Smooth muscle cell (in vitro differentiated cells): ENCODE results near the gene SEPTIN14. TPM values are rescaled to one million over a fixed set of nuclear protein-coding genes. Genes with fewer than 3 reads are reported as not detected.
"Not testable (repeated sequence)": the region's sequence is repeated elsewhere in the genome, so short reads cannot be mapped to it uniquely, and the experiment has no call there.

Source experiments
- DNase-seq: peaks from one replicate; lab custom pipeline; 2025; ENCODE audit not compliant: unreplicated experiment; lab: John Stamatoyannopoulos, UW
- H2AFZ ChIP-seq: fragments of 200-600 bp; sonication (generic); 2 replicates; pipeline ENCODE4 v1.6.0; 2016; ENCODE audit warnings: antibody characterized with exemption, low read depth, mild to moderate bottlenecking
- H3F3A ChIP-seq: fragments of 200-600 bp; sonication (generic); 2 replicates; pipeline ENCODE4 v1.6.0; 2017; ENCODE audit warnings: antibody characterized with exemption, low read depth
- H3K27ac ChIP-seq: fragments of 200-600 bp; sonication (generic); 2 replicates; pipeline ENCODE4 v1.5.1; 2016; ENCODE audit warnings: low read depth, mild to moderate bottlenecking
- H3K27me3 ChIP-seq: fragments of 200-600 bp; sonication (generic); 2 replicates; pipeline ENCODE4 v1.6.1; 2016; ENCODE audit warnings: low read depth, mild to moderate bottlenecking
- H3K36me3 ChIP-seq: fragments of 200-600 bp; sonication (generic); 2 replicates; pipeline ENCODE4 v1.5.1; 2016; ENCODE audit warnings: low read depth
- H3K4me1 ChIP-seq: fragments of 200-600 bp; sonication (generic); 2 replicates; pipeline ENCODE4 v1.5.1; 2016; ENCODE audit warnings: low read depth
- H3K4me2 ChIP-seq: fragments of 200-600 bp; sonication (generic); 2 replicates; pipeline ENCODE4 v1.6.0; 2016; ENCODE audit warnings: mild to moderate bottlenecking
- H3K4me3 ChIP-seq: fragments of 200-600 bp; sonication (generic); 2 replicates; pipeline ENCODE4 v1.5.1; 2016; ENCODE audit warnings: mild to moderate bottlenecking
- H3K79me2 ChIP-seq: fragments of 200-600 bp; sonication (generic); 2 replicates; pipeline ENCODE4 v1.6.0; 2016; ENCODE audit warnings: low read depth, mild to moderate bottlenecking
- H3K9ac ChIP-seq: fragments of 200-600 bp; sonication (generic); 2 replicates; pipeline ENCODE4 v1.6.0; 2016; ENCODE audit warnings: low read depth
- H3K9me3 ChIP-seq: fragments of 200-600 bp; sonication (generic); replicated peaks from 2 replicates; pipeline ENCODE4 v1.5.1; 2016; ENCODE audit warnings: low read depth
- H4K20me1 ChIP-seq: fragments of 200-600 bp; sonication (generic); 2 replicates; pipeline ENCODE4 v1.6.0; 2016; ENCODE audit warnings: low read depth
- CTCF ChIP-seq: fragments of 200-600 bp; sonication (generic); IDR thresholded peaks from 2 replicates; pipeline ENCODE4 v1.5.1; 2017; ENCODE audit warnings: borderline replicate concordance, mild to moderate bottlenecking, antibody characterized with exemption; ENCODE audit not compliant: insufficient read depth, poor library complexity, severe bottlenecking
- WGBS: methylation state at CpG from one replicate; pipeline ENCODE4 v1.1.7; 2016; ENCODE audit warnings: low lambda C conversion rate; 5-methylcytosine and 5-hydroxymethylcytosine counted together
- polyA plus RNA-seq: library from polyadenylated mRNA; unstranded; fragments of >200 nt; fragmentation: Nextera tagmentation; extraction: Ambion mirVana; gene quantifications from 2 replicates; pipeline ENCODE4 v1.2.1, GENCODE V29; 2016
- total RNA-seq: library from RNA; depleted of rRNA; stranded (reverse); fragments of >200 nt; gene quantifications from 2 replicates; pipeline ENCODE4 v1.2.3, GENCODE V29; 2014

Gene SEPTIN14
- total and polyA plus RNA-seq, 2 experiments from 2014 or later: not detected

- DNase-seq: no peak
- no peaks in the 10 kb centered on the region for H3K79me2 ChIP-seq
- H3K27me3 ChIP-seq: no peaks in the 10 kb centered on the region
- no peak overlapping the region for H2AFZ ChIP-seq
- no peak overlapping the region for H3K4me3 ChIP-seq
- no peaks in the 10 kb centered on the region for H3K36me3 ChIP-seq
- H4K20me1 ChIP-seq: no peaks in the 10 kb centered on the region
- no peak overlapping the region for H3K9ac ChIP-seq
- WGBS: 93% methylated on average over 4 of the region's 4 CpGs
- H3K4me2 ChIP-seq: no peak overlapping the region
- H3K27ac ChIP-seq: no peak overlapping the region
- H3F3A ChIP-seq: no peaks in the 10 kb centered on the region
- H3K4me1 ChIP-seq: no peaks in the 10 kb centered on the region
- no peak for TF ChIP-seq CTCF
- no peaks in the 10 kb centered on the region for H3K9me3 ChIP-seq
Observed at GRCh38 chr7:55895021-55895420, 32.5 kb upstream of the SEPTIN14 start.

GRCh38 chr7:55893940-55894339 is 31.4 kb upstream of the SEPTIN14 start:
- Histone ChIP-seq H3F3A (no peaks in the 10 kb centered on the region), H3K9ac (no peak overlapping the region), H3K4me3 (no peak overlapping the region), H3K4me1 (no peaks in the 10 kb centered on the region), H3K79me2 (no peaks in the 10 kb centered on the region), H4K20me1 (no peaks in the 10 kb centered on the region), H2AFZ (no peak overlapping the region), H3K27me3 (no peaks in the 10 kb centered on the region), H3K36me3 (no peaks in the 10 kb centered on the region), H3K4me2 (no peak overlapping the region), H3K9me3 (no peaks in the 10 kb centered on the region), H3K27ac (no peak overlapping the region)
- TF ChIP-seq CTCF: no peak
- no peak for DNase-seq

GRCh38 chr7:55888378-55888777 is 25.8 kb upstream of the SEPTIN14 start:
- not testable (repeated sequence) for H4K20me1 ChIP-seq, H3K9ac ChIP-seq, H3K79me2 ChIP-seq, H3K4me1 ChIP-seq, H3F3A ChIP-seq, H3K9me3 ChIP-seq, H3K27me3 ChIP-seq, DNase-seq, H3K27ac ChIP-seq, H3K36me3 ChIP-seq
- 78% methylated on average over 10 of the region's 10 CpGs for WGBS
- H3K4me3 ChIP-seq: peak overlapping the region; percentile 82
- H3K4me2 ChIP-seq: peak overlapping the region; percentile 99
- H2AFZ ChIP-seq: peak overlapping the region; percentile 87

DNA sequence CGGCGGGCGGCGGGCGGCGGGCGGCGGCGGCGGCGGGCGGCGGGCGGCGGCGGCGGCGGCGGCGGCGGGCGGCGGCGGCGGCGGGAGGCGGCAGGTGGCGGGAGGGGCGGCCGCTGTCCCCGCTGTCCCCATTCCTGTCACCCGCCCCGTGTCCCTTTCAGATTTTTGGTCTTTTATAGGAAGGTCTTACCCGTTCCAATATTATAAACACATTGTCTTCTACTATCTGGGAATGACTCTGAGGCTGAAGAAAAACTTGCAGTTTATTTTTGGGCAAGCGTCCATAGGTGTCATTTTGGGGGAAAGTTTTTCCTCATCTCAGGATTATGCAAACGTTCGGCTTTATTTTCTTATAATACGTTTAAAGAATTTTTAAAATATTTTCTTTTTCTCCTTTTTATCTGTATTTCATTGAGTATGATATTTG is 25.3 kb upstream of the SEPTIN14 start:
- Histone ChIP-seq H3K9me3 (no peaks in the 10 kb centered on the region), H3K79me2 (no peaks in the 10 kb centered on the region), H3K9ac (peak overlapping the region; percentile 73), H3K27me3 (no peaks in the 10 kb centered on the region), H3F3A (no peaks in the 10 kb centered on the region), H3K4me1 (peaks cover 6% of the 10 kb centered on the region), H3K36me3 (no peaks in the 10 kb centered on the region), H3K4me3 (peak overlapping the region; percentile 82), H4K20me1 (no peaks in the 10 kb centered on the region), H3K27ac (peak overlapping the region; percentile 42), H2AFZ (peak overlapping the region; percentile 87), H3K4me2 (peak overlapping the region; percentile 99)
- DNase-seq: no peak
- no peak for TF ChIP-seq CTCF
- 4% methylated on average over 4 of the region's 38 CpGs for WGBS
